Mononuclear cell (primary cell): ENCODE results near the gene SAMD10. TPM values are rescaled to one million over a fixed set of nuclear protein-coding genes. Genes with fewer than 3 reads are reported as not detected.

Source experiments
- H3K27me3 ChIP-seq: 2 replicates; pipeline ENCODE4 v1.6.0; 2011; ENCODE audit warnings: low read length, control low read depth; ENCODE audit not compliant: insufficient read depth
- H3K4me1 ChIP-seq: 2 replicates; pipeline ENCODE4 v1.5.1; 2011; ENCODE audit warnings: mild to moderate bottlenecking, low read length, control low read depth; ENCODE audit not compliant: insufficient read depth
- H3K4me3 ChIP-seq: 2 replicates; pipeline ENCODE4 v1.5.1; 2011; ENCODE audit warnings: mild to moderate bottlenecking, low read length, moderate library complexity
- H3K9me3 ChIP-seq: 2 replicates; pipeline ENCODE4 v1.5.1; 2011; ENCODE audit warnings: low read depth, mild to moderate bottlenecking, control low read depth, low read length
- total RNA-seq: library from RNA; depleted of rRNA; stranded (reverse); fragments of >200 nt; gene quantifications from one replicate; pipeline ENCODE4 v1.2.3, GENCODE V29; 2012

Gene SAMD10
- total RNA-seq, 1 donor = 2.3 TPM

DNA sequence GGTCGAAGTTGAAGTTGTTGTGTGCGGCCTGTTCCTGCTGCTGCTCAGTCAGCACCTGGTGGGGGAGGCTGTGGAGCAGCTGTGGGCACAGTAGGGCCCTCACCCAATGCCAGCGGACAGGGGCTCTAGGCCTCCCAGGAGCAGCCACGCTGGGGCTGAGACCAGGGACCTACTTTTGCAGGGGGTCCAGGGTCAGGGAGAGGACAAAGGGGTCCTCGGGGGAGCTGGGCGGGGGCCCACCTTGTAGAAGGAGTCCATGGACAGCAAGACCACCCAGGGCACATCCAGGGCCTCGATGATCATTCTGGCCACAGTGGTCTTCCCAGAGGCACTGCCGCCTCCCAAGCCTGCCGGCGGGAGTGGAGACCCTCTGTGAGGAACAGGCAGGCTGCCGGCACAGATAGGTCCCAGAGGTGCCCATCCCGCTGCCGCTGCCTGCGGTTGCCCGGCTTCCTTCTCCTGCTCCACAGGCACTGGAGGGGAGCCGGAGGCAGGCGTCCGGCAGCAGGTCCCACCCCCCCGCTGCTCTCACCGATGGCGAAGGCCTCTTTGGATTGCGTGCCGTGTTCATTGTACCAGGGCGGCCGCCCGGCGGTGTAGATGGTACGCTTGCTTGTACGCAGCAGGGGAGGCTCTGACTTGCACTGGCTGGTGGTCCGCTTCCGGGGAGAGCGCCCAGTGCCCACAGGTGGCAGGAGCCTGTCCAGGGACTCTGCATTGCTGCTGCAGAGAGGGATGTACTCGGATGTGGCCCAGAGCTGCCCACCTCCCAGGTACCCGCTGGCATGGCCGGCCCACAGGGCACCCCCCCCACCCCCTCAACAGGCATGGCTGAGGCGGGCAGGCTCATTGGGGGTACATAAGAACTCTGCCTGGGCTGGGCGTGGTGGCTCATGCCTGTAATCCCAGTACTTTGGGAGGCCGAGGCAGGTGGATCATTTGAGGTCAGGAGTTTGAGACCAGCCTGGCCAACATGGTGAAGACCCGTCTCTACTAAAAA lies 33.2 kb downstream of the SAMD10 start:
- H3K4me3 ChIP-seq = no peak overlapping the region
- peaks cover 51% of the 10 kb centered on the region for H3K4me1 ChIP-seq
- H3K27me3 ChIP-seq = no peaks in the 10 kb centered on the region

DNA sequence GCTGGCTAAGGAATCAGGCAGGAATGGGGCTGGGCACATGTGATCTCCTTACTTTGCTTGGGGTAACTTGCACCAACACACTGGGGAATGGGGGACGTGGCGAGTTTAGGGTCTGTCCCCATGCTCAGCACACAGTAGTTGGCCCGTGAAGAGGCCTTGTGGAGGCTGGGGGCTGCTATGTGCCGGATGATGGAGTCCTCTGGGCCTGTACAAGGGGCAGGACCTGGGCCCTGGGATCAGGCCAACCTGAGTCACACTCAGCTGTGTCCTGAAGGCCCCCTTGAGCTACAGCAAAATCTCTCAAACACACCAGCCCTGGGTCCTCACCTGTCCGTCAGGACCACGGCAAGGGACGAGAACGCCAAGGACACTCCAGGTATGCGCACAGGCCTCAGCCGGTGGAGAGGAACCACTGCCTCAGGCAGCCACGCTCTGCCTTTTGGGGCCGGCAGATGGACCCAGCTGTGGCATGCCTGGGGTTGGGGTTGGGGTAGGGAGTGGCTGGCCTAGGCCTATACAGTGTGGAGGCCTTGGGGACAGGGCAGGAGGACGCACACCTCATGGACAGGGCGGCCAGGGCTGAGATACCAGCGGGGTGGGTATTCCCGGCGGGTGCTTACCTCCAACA lies 34.3 kb downstream of the SAMD10 start:
- Histone ChIP-seq H3K9me3 (no peaks in the 10 kb centered on the region), H3K27me3 (no peaks in the 10 kb centered on the region), H3K4me1 (peaks cover 59% of the 10 kb centered on the region), H3K4me3 (no peak overlapping the region)

More for the DNA sequence above, 33.2 kb downstream of the SAMD10 start:
- no peaks in the 10 kb centered on the region for H3K9me3 ChIP-seq

DNA sequence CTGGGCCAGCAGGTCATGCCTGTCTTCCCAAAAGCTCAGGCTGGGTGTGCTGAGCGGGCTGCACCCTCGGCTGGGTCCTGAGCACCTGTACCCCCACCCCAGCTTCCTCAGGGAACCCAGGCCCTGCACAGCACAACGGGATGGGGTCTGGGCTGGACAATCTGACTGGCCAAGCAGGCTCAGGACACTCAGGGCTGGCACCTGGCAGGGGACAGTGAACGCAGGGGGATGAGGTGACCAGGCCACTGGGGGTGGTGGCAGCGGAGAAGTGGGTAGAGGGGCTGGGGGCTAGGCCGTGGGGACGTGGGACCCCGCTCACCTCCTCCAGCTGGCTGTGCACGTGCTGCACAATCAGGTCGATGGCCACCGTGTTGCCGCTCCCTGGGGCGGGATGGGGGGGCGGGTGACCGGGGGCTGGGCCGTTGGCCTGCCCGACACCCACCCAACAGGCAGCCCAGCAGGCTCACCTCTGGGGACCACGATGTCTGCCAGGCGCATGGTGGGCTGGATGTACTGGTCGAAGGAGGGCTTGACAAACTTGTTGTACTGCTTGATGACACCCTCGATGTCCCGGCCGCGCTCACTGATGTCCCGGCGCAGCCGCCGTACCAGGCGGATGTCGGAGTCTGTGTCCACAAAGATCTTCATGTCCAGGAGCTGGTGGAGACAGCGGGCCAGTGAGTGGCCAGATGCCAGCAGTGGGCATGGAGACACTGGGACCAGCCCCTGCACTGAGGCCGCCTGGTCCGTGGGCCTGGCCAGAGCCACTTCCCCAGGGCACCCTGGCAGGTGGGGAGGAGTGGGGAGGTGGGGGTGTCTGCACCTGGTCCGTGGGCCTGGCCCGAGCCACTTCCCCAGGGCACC lies 35.1 kb downstream of the SAMD10 start:
- Histone ChIP-seq H3K4me1 (peaks cover 51% of the 10 kb centered on the region), H3K4me3 (no peak overlapping the region), H3K9me3 (no peaks in the 10 kb centered on the region), H3K27me3 (no peaks in the 10 kb centered on the region)

DNA sequence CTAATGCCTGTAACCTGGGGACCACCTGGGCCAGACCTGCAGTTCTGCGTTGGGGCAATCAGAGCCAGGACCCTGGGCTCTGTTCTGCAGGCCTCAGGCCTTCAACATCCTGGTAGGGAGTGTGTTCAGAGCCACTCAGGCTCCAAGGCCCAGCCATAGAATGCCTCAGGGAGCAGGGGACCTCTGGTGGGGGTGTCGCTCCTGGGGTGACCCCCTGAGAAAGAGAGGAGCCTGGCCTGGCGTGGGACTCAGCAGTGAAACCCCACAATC lies 35.7 kb downstream of the SAMD10 start:
- Histone ChIP-seq H3K9me3 (no peaks in the 10 kb centered on the region), H3K4me1 (peaks cover 45% of the 10 kb centered on the region), H3K4me3 (no peak overlapping the region), H3K27me3 (no peaks in the 10 kb centered on the region)

DNA sequence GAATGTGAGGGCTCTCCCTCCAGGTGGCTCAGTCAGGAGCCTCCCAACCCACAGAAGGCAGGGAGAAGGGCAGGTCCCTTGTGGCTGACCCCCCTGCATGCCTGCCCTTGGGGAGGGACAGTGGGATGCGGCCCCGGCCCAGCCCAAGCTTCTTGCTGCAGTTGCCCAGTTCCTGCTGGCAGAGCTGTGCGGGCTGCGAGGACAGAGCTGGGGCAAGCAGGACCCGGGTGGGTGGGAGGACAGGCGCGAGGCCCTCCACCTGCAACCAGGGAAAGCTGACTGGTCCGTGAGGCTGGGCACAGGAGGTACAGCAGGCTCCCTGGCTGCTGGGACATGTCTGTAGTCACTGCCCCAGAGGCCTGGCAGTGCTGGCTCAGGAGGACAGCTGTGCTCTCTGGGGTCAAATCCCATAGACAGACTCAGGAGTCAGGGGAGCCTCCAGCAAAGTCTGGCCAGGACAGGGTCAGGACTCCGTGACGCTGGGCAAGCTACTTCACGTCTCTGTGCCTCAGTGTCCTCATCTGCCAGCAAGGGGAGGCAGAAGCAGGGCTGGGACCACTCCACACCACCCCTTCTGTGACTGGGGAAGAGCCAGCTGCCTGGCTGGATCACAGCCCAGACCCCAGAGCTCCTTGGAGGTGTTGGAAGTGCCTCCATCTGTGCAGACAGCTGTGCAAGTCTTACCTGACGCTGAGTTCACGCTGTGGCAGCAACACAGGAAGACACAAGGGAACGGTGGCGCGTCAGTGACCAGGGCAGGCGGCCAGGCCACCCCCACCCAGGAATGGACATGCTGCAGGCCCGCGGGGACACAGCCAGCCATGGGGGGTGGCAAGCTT lies 36.3 kb downstream of the SAMD10 start:
- no peaks in the 10 kb centered on the region for H3K27me3 ChIP-seq

DNA sequence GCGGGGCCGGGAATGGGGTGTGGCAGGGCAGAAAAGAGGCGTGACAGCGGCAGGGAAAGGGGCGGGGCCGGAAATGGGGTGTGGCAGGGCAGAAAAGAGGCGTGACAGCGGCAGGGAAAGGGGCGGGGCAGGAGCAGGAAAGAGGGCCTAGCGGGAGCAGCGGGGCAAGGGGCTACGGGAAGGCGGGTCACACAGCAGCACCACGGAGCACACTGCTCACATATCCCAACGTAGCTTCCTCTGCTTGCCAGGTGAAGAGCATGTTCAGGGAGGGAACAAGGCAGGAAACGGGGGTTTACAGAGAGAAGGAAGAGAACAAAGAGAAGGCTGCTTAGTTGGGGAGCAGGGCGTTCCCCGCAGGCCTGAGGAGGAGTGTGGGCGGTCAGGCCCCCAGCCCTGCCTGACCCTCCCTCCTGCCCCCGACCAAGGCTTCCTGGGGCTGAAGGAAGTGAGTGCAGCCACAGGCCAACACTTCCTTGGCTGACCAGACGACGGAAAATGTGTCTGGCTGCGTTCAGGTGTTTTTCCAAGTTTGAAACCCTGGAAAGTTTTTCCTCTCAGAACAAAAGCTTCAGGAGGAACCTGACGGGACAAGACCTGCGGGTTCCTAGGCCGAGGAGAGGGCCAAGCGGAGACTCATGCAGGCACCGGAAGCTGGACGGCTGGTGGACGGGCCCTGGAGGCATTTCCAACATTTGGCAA lies 37.0 kb downstream of the SAMD10 start:
- Histone ChIP-seq H3K4me1 (peaks cover 32% of the 10 kb centered on the region), H3K4me3 (no peak overlapping the region), H3K27me3 (no peaks in the 10 kb centered on the region), H3K9me3 (no peaks in the 10 kb centered on the region)

More for the DNA sequence above, 36.3 kb downstream of the SAMD10 start:
- Histone ChIP-seq H3K9me3 (no peaks in the 10 kb centered on the region), H3K4me3 (no peak overlapping the region), H3K4me1 (peaks cover 40% of the 10 kb centered on the region)

DNA sequence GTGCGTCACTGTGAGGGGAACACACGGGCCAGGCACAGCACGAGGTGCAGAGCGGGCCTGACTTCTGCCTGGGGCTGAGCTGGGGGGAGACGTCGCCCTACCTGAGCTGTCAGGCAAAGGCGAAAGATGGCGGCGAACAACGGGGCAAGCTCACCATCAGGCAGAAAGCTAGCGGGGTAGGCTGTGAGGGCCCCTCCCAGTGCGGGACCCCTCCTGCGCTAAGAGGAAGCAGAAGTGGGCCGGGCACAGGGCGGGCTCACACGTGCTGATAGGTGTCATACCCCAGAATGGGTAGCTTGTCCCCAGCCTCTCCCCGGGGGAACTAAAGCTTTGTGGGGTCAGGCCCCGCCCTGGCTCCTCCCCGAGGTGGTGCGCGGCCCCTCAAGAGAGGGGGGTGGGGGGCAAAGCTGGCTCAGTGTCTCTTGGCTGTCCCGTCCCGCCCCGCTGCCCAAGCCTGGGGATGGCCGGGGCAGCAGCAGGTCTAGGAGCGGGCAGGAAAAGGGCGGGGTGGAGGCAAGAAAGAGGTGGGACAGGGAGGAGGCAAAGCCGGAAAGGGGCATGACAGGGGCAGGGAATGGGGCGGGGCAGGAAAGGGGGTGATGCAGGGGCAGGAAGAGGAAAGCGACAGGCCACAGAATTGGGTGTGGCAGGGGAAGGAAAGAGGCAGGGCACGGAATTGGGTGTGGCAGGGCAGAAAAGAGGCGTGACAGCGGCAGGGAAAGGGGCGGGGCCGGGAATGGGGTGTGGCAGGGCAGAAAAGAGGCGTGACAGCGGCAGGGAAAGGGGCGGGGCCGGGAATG lies 38.0 kb downstream of the SAMD10 start:
- peaks cover 26% of the 10 kb centered on the region for H3K4me1 ChIP-seq
- no peaks in the 10 kb centered on the region for H3K9me3 ChIP-seq
- no peaks in the 10 kb centered on the region for H3K27me3 ChIP-seq
- H3K4me3 ChIP-seq = no peak overlapping the region

DNA sequence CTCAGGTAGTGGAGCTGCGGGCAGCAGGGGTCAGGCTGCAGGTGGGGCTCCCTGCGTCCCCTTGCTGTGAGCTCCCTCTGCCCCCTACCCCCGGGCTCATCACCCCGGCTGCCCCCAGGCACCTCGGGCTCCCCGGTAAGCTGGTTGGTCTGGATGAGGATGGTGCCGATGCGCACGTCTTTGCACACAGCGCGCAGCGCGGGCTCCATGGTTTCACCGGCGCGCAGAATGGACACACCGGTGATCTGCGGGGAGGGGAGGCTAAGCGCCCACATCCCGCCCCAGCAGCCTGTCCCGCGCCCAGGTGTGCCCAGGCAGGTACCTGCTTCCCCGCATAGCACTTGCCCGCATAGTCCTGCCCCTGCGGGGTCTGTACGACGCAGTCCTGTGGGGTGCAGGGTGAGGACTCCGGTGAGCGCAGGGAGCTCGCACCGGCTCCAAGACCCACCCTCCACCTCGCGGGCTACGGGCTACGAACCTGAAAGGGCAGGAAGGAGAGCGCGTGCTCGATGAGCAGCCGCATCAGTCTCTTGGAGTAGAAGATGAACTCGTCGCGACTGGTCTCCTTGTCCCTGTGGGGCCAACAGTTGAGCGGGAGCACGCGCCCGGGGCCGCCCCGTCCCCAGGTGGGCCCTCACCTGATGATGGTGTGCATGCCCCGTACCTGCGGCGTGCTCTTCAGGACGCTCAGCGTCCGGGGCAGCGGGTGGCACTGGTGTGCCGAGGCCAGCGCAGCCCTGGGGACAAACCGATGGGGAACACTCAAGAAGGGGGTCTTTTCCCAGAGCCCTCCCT lies 38.8 kb downstream of the SAMD10 start:
- no peaks in the 10 kb centered on the region for H3K27me3 ChIP-seq
- no peak overlapping the region for H3K4me3 ChIP-seq
- no peaks in the 10 kb centered on the region for H3K9me3 ChIP-seq
- peaks cover 26% of the 10 kb centered on the region for H3K4me1 ChIP-seq

DNA sequence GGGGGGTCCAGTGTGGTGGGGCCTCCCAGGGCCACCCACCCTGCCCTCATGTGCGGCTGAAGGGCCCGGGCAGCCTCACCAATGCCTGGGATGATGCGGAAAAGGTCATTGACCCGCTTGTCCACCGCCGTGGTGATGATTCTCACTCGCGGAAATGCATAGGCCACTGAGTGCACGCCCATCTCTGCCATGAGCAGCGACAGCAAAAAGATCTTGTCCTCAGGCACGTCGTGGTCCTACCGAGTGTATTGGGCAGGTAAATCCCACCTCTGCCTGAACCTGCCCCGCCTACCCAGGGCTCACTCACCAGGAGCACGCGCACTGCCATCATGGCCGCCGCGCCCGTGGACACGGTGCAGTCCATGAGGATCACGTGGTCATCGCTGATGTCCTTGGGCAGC lies 39.4 kb downstream of the SAMD10 start:
- Histone ChIP-seq H3K9me3 (no peaks in the 10 kb centered on the region), H3K4me1 (peaks cover 26% of the 10 kb centered on the region), H3K27me3 (no peaks in the 10 kb centered on the region), H3K4me3 (no peak overlapping the region)

DNA sequence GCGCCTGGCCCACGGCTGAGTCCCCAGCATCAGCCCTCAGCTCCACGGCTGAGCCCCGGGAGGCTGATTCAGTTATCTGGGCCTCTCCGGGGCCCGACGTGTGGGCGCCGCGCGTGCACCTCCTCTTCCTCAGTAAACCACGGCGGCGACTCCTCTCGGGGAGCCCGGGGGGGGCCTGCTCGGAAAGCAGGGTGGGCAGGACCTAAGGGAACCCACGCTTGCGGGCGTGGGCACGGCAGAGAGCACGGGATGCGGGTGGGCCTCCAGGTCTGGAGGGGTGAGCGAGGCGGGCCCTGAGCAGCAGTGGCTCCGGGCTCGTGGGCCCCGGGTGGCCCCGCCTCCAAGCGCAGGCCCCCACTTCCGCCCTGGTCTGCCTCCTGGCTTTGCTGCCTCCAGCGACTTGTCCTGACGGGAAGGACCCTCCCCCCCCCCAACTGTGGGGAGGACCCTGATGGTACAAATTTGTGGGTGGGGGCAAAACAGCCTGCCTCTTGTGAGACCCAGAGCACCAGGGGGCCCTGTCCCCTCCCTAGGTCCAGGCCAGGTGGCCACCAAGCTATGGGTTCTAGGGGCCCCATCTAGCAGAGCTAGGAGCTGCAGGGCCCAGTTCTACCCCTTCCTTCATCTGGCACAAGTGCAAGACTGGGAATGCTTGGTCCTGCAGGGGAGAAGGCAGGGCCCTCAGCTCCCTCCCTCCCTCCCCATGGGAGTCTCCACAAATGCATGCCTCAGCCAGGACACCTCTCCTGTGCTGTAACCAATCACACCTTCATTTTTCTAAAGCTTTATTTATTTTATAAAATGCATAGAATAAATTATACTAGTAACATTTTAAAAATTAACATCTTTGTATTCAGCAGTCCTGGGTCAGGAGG lies 40.1 kb downstream of the SAMD10 start:
- Histone ChIP-seq H3K4me3 (no peak overlapping the region), H3K9me3 (no peaks in the 10 kb centered on the region), H3K4me1 (peaks cover 26% of the 10 kb centered on the region), H3K27me3 (no peaks in the 10 kb centered on the region)

DNA sequence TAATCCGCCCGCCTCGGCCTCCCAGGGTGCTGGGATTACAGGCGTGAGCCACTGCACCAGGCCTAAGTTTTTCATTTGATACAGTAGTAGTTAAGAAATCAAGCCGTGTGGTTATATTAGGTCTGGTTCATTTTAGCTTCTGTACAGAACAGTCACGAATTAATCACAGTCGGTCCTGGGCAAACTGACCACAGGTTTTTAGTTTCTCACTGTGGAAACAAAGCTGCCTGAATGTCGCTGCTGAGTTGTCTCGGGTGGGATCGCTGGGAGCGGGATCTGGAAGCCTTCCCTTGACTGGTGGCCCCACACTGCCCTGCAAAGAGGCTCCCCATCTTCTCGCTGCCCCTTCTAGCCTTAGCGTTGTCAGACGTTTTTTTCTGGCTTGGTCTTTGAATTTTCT lies 41.8 kb downstream of the SAMD10 start:
- Histone ChIP-seq H3K9me3 (no peaks in the 10 kb centered on the region), H3K4me1 (peaks cover 18% of the 10 kb centered on the region), H3K4me3 (no peak overlapping the region), H3K27me3 (no peaks in the 10 kb centered on the region)

DNA sequence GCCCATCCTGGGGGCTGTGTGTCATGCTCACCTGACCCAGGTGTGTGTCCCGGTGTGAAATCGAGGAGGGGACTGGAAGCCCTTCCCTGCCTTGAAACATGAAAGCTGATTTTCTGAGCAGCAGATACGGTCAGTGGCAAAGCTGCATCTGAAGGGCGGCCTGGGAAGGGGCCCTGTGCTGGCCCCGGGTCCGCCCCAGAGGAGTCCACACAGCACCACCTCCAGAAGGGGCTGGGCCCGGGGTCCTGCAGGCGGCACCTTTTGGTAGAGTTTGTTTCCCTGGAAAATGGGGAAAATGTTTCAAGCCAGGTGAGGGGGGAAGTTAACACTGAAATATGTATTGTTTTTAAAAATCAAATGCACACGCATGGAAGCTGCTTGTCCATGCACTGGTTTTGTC lies 44.0 kb downstream of the SAMD10 start:
- Histone ChIP-seq H3K9me3 (no peaks in the 10 kb centered on the region), H3K27me3 (no peaks in the 10 kb centered on the region), H3K4me1 (peaks cover 2% of the 10 kb centered on the region), H3K4me3 (no peak overlapping the region)
